ENCODE data around the gene CCL25. TPM values are rescaled to one million over a fixed set of nuclear protein-coding genes. Genes with fewer than 3 reads are reported as not detected.
A peak's percentile ranks its signal among the peaks of the same experiment; 100 is the strongest.

Gene CCL25
- total and polyA plus RNA-seq, 9 of the 15 experiments (the other 6 are each of a cell fraction or from before 2014, with no cell fraction given) = 0.15 TPM; not detected in 8

DNA sequence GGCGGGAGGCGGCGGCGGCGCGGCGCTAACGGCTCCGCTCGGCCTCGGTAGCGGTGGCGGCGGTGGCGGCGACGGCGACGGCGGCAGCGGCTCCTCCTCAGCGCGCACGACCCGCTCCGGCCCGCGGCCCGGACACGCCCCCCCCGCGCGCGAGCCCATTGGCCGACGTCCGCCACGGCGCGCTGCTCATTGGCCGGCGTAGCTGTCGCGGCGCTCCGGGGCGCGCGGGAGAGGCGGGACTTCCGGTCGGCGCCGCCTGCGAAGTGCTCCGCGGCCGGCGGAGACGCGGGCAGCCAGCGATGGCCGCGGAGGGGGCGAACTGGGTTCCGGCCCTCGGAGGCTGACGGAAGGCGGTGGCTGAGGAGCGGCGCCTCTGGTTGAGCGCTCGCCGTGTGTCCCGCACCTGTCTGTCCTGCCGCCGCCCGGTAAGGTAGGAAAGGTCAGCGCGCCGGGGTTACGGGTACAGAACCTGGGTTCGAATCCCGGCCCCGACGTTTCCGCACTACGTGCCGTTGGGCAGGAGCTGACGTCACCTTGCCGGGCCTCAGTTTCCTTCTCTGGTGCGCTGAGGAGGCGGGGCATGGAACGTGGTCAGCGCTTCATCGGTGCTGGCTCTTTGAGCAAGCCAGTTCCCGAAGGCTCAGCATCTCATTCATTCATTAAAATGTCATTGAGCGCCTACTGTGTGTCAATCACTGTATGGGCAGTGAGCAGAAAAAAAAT is 46.9 kb upstream of the CCL25 start, which contains the start of gene ELAVL1 (continued):
- TF ChIP-seq PRPF4 (IDR thresholded peaks at IDR 0.05; ENCODE audit: insufficient read depth, low read depth, low read length, poor library complexity, severe bottlenecking) (no peak), NUFIP1 (IDR thresholded peaks at IDR 0.05; ENCODE audit: partially characterized antibody) (no peak), NFYB (IDR thresholded peaks at IDR 0.05; ENCODE audit: extremely low read depth, insufficient read length) (peak; percentile 82), THRAP3 (IDR thresholded peaks at IDR 0.05; ENCODE audit: borderline replicate concordance) (no peak), JUND (IDR thresholded peaks at IDR 0.05; ENCODE audit: borderline replicate concordance, low read depth, low read length) (peak; percentile 76; the same call in 1 of the 2 replicates), JUND (tag; IDR thresholded peaks at IDR 0.05; ENCODE audit: borderline replicate concordance, low read depth, low read length) (peak; percentile 89), PCBP1 (IDR thresholded peaks at IDR 0.05; ENCODE audit: low read depth, low read length, poor library complexity, severe bottlenecking) (peak; percentile 31), MTA1 (IDR thresholded peaks at IDR 0.05; ENCODE audit: borderline replicate concordance) (peak; percentile 23; the same call in 1 of the 2 replicates)
- TF ChIP-seq, protein P1, sequence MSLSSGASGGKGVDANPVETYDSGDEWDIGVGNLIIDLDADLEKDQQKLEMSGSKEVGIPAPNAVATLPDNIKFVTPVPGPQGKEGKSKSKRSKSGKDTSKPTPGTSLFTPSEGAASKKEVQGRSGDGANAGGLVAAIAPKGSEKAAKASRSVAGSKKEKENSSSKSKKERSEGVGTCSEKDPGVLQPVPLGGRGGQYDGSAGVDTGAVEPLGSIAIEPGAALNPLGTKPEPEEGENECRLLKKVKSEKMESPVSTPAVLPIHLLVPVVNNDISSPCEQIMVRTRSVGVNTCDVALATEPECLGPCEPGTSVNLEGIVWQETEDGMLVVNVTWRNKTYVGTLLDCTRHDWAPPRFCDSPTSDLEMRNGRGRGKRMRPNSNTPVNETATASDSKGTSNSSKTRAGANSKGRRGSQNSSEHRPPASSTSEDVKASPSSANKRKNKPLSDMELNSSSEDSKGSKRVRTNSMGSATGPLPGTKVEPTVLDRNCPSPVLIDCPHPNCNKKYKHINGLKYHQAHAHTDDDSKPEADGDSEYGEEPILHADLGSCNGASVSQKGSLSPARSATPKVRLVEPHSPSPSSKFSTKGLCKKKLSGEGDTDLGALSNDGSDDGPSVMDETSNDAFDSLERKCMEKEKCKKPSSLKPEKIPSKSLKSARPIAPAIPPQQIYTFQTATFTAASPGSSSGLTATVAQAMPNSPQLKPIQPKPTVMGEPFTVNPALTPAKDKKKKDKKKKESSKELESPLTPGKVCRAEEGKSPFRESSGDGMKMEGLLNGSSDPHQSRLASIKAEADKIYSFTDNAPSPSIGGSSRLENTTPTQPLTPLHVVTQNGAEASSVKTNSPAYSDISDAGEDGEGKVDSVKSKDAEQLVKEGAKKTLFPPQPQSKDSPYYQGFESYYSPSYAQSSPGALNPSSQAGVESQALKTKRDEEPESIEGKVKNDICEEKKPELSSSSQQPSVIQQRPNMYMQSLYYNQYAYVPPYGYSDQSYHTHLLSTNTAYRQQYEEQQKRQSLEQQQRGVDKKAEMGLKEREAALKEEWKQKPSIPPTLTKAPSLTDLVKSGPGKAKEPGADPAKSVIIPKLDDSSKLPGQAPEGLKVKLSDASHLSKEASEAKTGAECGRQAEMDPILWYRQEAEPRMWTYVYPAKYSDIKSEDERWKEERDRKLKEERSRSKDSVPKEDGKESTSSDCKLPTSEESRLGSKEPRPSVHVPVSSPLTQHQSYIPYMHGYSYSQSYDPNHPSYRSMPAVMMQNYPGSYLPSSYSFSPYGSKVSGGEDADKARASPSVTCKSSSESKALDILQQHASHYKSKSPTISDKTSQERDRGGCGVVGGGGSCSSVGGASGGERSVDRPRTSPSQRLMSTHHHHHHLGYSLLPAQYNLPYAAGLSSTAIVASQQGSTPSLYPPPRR (CRISPR knock-in tag; IDR thresholded peaks at IDR 0.05; ENCODE audit: borderline replicate concordance) = peak; percentile 35; the same call in 1 of the 2 replicates
- TF ChIP-seq, protein P2, sequence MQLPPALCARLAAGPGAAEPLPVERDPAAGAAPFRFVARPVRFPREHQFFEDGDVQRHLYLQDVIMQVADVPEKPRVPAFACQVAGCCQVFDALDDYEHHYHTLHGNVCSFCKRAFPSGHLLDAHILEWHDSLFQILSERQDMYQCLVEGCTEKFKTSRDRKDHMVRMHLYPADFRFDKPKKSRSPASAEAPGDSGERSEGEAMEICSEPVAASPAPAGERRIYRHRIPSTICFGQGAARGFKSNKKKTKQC (CRISPR knock-in tag; IDR thresholded peaks at IDR 0.05) = 0 out of 2 replicates have a peak, but pooled peaks have one; percentile 53
- TF ChIP-seq, protein P3, sequence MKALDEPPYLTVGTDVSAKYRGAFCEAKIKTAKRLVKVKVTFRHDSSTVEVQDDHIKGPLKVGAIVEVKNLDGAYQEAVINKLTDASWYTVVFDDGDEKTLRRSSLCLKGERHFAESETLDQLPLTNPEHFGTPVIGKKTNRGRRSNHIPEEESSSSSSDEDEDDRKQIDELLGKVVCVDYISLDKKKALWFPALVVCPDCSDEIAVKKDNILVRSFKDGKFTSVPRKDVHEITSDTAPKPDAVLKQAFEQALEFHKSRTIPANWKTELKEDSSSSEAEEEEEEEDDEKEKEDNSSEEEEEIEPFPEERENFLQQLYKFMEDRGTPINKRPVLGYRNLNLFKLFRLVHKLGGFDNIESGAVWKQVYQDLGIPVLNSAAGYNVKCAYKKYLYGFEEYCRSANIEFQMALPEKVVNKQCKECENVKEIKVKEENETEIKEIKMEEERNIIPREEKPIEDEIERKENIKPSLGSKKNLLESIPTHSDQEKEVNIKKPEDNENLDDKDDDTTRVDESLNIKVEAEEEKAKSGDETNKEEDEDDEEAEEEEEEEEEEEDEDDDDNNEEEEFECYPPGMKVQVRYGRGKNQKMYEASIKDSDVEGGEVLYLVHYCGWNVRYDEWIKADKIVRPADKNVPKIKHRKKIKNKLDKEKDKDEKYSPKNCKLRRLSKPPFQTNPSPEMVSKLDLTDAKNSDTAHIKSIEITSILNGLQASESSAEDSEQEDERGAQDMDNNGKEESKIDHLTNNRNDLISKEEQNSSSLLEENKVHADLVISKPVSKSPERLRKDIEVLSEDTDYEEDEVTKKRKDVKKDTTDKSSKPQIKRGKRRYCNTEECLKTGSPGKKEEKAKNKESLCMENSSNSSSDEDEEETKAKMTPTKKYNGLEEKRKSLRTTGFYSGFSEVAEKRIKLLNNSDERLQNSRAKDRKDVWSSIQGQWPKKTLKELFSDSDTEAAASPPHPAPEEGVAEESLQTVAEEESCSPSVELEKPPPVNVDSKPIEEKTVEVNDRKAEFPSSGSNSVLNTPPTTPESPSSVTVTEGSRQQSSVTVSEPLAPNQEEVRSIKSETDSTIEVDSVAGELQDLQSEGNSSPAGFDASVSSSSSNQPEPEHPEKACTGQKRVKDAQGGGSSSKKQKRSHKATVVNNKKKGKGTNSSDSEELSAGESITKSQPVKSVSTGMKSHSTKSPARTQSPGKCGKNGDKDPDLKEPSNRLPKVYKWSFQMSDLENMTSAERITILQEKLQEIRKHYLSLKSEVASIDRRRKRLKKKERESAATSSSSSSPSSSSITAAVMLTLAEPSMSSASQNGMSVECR (CRISPR knock-in tag; IDR thresholded peaks at IDR 0.05) = peak; percentile 90
- TF ChIP-seq, protein P4, sequence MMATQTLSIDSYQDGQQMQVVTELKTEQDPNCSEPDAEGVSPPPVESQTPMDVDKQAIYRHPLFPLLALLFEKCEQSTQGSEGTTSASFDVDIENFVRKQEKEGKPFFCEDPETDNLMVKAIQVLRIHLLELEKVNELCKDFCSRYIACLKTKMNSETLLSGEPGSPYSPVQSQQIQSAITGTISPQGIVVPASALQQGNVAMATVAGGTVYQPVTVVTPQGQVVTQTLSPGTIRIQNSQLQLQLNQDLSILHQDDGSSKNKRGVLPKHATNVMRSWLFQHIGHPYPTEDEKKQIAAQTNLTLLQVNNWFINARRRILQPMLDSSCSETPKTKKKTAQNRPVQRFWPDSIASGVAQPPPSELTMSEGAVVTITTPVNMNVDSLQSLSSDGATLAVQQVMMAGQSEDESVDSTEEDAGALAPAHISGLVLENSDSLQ (IDR thresholded peaks at IDR 0.05) = peak; percentile 87
- TF ChIP-seq, protein P5, sequence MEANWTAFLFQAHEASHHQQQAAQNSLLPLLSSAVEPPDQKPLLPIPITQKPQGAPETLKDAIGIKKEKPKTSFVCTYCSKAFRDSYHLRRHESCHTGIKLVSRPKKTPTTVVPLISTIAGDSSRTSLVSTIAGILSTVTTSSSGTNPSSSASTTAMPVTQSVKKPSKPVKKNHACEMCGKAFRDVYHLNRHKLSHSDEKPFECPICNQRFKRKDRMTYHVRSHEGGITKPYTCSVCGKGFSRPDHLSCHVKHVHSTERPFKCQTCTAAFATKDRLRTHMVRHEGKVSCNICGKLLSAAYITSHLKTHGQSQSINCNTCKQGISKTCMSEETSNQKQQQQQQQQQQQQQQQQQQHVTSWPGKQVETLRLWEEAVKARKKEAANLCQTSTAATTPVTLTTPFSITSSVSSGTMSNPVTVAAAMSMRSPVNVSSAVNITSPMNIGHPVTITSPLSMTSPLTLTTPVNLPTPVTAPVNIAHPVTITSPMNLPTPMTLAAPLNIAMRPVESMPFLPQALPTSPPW (CRISPR knock-in tag; IDR thresholded peaks at IDR 0.05) = peak; percentile 95
